SIG-M5 treated with dmso at 0.1 percent for 504 hours (cell line): ENCODE results near the gene ZNF146.
"Not testable (repeated sequence)": the region's sequence is repeated elsewhere in the genome, so short reads cannot be mapped to it uniquely, and the experiment has no call there.

ENCODE experiments used
- DNase-seq: peaks from one replicate; lab custom pipeline; 2025; ENCODE audit not compliant: unreplicated experiment; lab: John Stamatoyannopoulos, UW

The ZNF146 gene

DNA sequence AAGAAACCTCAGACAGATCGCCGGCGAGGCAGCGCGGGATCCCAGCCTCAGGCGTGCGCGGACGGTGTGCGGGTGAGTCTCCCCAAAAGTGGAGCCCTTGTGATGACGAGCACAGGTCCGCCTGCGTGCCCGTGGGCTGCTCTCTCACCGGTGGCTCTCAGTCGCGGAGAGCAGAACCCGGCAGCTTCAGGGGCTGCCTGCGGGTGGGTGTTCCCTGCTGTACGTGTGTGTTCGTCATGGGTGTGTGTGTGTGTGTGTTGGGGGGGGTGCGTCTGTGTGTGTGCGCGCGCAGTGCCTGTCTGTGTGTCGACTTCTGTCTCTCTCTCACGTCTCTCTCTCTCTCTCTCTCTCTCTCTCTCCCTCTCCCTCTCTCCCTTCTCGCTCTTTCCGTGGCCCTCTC is 54.4 kb downstream of the ZNF146 start:
- DNase-seq, result not testable (repeated sequence)
